SJCRH30 (cell line): ENCODE data around the gene RTL10. TPM values are rescaled to one million over a fixed set of nuclear protein-coding genes. Genes with fewer than 3 reads are reported as not detected.

Source experiments
- DNase-seq, 2 experiments: peaks; one replicate each; pipeline ENCODE4 v3.0.0-alpha.2; 2015 to 2020
- H3K27ac ChIP-seq: fragments of 250-450 bp; sonication (Bioruptor Pico); 2 replicates; pipeline ENCODE4 v1.5.1; 2020; ENCODE audit warnings: mild to moderate bottlenecking, moderate library complexity
- H3K27me3 ChIP-seq: fragments of 250-450 bp; sonication (Bioruptor Pico); 2 replicates; pipeline ENCODE4 v1.5.1; 2020; ENCODE audit warnings: mild to moderate bottlenecking, moderate library complexity
- H3K36me3 ChIP-seq: fragments of 250-450 bp; sonication (Bioruptor Pico); 2 replicates; pipeline ENCODE4 v1.5.1; 2020; ENCODE audit warnings: mild to moderate bottlenecking, moderate library complexity
- H3K4me1 ChIP-seq: fragments of 250-450 bp; sonication (Bioruptor Pico); 2 replicates; pipeline ENCODE4 v1.5.1; 2020; ENCODE audit warnings: mild to moderate bottlenecking, moderate library complexity
- H3K4me3 ChIP-seq: fragments of 250-450 bp; sonication (Bioruptor Pico); 2 replicates; pipeline ENCODE4 v1.5.1; 2020; ENCODE audit warnings: mild to moderate bottlenecking, moderate library complexity
- H3K9me3 ChIP-seq: fragments of 250-450 bp; sonication (Bioruptor Pico); replicated peaks from 2 replicates; pipeline ENCODE4 v1.5.1; 2020; ENCODE audit warnings: mild to moderate bottlenecking, moderate library complexity
- total RNA-seq: library from RNA; depleted of rRNA; stranded (reverse); fragments of >200 nt; shearing (Covaris generic); gene quantifications from 2 replicates; pipeline ENCODE4 v1.2.3, GENCODE V29; 2014

Gene RTL10
- total RNA-seq, 1 experiment from 2014 or later = 19.1 TPM

- Histone ChIP-seq H3K27me3 (no peaks in the 10 kb centered on the region), H3K4me1 (peaks cover 60% of the 10 kb centered on the region), H3K36me3 (no peaks in the 10 kb centered on the region), H3K27ac (peak overlapping the region; percentile 31; the same call in 1 of the 2 replicates), H3K4me3 (no peak overlapping the region), H3K9me3 (no peaks in the 10 kb centered on the region)
- DNase-seq = peak; percentile 86 to 89
Observed at GRCh38 chr22:19874307-19875060, 19.8 kb upstream of the RTL10 start.

- peaks cover 63% of the 10 kb centered on the region for H3K4me1 ChIP-seq
- no peak for DNase-seq
- H3K9me3 ChIP-seq = no peaks in the 10 kb centered on the region
- peak overlapping the region; percentile 31; the same call in 1 of the 2 replicates for H3K27ac ChIP-seq
- no peak overlapping the region for H3K4me3 ChIP-seq
- H3K27me3 ChIP-seq = no peaks in the 10 kb centered on the region
- no peaks in the 10 kb centered on the region for H3K36me3 ChIP-seq
Observed at GRCh38 chr22:19873960-19874306, 19.3 kb upstream of the RTL10 start.

GRCh38 chr22:19873138-19873959, 18.7 kb upstream of the RTL10 start:
- Histone ChIP-seq H3K27me3 (no peaks in the 10 kb centered on the region), H3K36me3 (no peaks in the 10 kb centered on the region), H3K9me3 (no peaks in the 10 kb centered on the region), H3K4me1 (peaks cover 57% of the 10 kb centered on the region), H3K4me3 (no peak overlapping the region), H3K27ac (peak overlapping the region; percentile 31; the same call in 1 of the 2 replicates)
- DNase-seq = peak in 1 of 2 experiments; percentile 5

GRCh38 chr22:19872779-19873137, 18.1 kb upstream of the RTL10 start:
- no peaks in the 10 kb centered on the region for H3K9me3 ChIP-seq
- peak in 1 of 2 experiments; percentile 2 for DNase-seq
- no peak overlapping the region for H3K27ac ChIP-seq
- H3K27me3 ChIP-seq = no peaks in the 10 kb centered on the region
- H3K4me3 ChIP-seq = no peak overlapping the region
- no peaks in the 10 kb centered on the region for H3K36me3 ChIP-seq
- H3K4me1 ChIP-seq = peaks cover 51% of the 10 kb centered on the region

- Histone ChIP-seq H3K4me3 (no peak overlapping the region), H3K9me3 (no peaks in the 10 kb centered on the region), H3K27ac (no peak overlapping the region), H3K4me1 (peaks cover 47% of the 10 kb centered on the region), H3K36me3 (no peaks in the 10 kb centered on the region), H3K27me3 (no peaks in the 10 kb centered on the region)
- DNase-seq = peak in 1 of 2 experiments; percentile 3
Observed at GRCh38 chr22:19871845-19872778, 17.4 kb upstream of the RTL10 start.

GRCh38 chr22:19871023-19871844, 16.6 kb upstream of the RTL10 start:
- Histone ChIP-seq H3K27ac (no peak overlapping the region), H3K9me3 (no peaks in the 10 kb centered on the region), H3K36me3 (no peaks in the 10 kb centered on the region), H3K4me1 (peaks cover 45% of the 10 kb centered on the region), H3K4me3 (no peak overlapping the region), H3K27me3 (no peaks in the 10 kb centered on the region)
- peak in 1 of 2 experiments; percentile 2 for DNase-seq

- Histone ChIP-seq H3K36me3 (no peaks in the 10 kb centered on the region), H3K27me3 (no peaks in the 10 kb centered on the region), H3K9me3 (no peaks in the 10 kb centered on the region), H3K4me1 (peaks cover 40% of the 10 kb centered on the region), H3K4me3 (no peak overlapping the region), H3K27ac (no peak overlapping the region)
- DNase-seq = peak; percentile 20 to 34
Observed at GRCh38 chr22:19870153-19871022, 15.7 kb upstream of the RTL10 start.

GRCh38 chr22:19869497-19870152, 15.0 kb upstream of the RTL10 start:
- DNase-seq = peak in 1 of 2 experiments; percentile 2
- H3K9me3 ChIP-seq = no peaks in the 10 kb centered on the region
- no peak overlapping the region for H3K4me3 ChIP-seq
- H3K4me1 ChIP-seq = peaks cover 36% of the 10 kb centered on the region
- no peaks in the 10 kb centered on the region for H3K36me3 ChIP-seq
- no peak overlapping the region for H3K27ac ChIP-seq
- H3K27me3 ChIP-seq = no peaks in the 10 kb centered on the region

GRCh38 chr22:19868773-19869471, 14.2 kb upstream of the RTL10 start:
- H3K36me3 ChIP-seq = no peaks in the 10 kb centered on the region
- H3K4me1 ChIP-seq = peaks cover 29% of the 10 kb centered on the region
- DNase-seq = peak; percentile 46 to 55
- H3K9me3 ChIP-seq = no peaks in the 10 kb centered on the region
- H3K4me3 ChIP-seq = no peak overlapping the region
- no peaks in the 10 kb centered on the region for H3K27me3 ChIP-seq
- H3K27ac ChIP-seq = no peak overlapping the region

GRCh38 chr22:19868333-19868732, 13.7 kb upstream of the RTL10 start:
- DNase-seq = no peak
- Histone ChIP-seq H3K4me3 (no peak overlapping the region), H3K27me3 (no peaks in the 10 kb centered on the region), H3K27ac (no peak overlapping the region), H3K36me3 (no peaks in the 10 kb centered on the region), H3K9me3 (no peaks in the 10 kb centered on the region), H3K4me1 (peaks cover 23% of the 10 kb centered on the region)

GRCh38 chr22:19867617-19868016, 12.9 kb upstream of the RTL10 start:
- H3K4me1 ChIP-seq = peaks cover 21% of the 10 kb centered on the region
- no peaks in the 10 kb centered on the region for H3K27me3 ChIP-seq
- H3K4me3 ChIP-seq = no peak overlapping the region

GRCh38 chr22:19866665-19867009, 12.0 kb upstream of the RTL10 start:
- Histone ChIP-seq H3K36me3 (no peaks in the 10 kb centered on the region), H3K27ac (no peak overlapping the region), H3K9me3 (no peaks in the 10 kb centered on the region), H3K4me3 (no peak overlapping the region), H3K27me3 (no peaks in the 10 kb centered on the region), H3K4me1 (peaks cover 27% of the 10 kb centered on the region)
- DNase-seq = no peak

More at GRCh38 chr22:19867617-19868016, 12.9 kb upstream of the RTL10 start:
- Histone ChIP-seq H3K9me3 (no peaks in the 10 kb centered on the region), H3K36me3 (no peaks in the 10 kb centered on the region), H3K27ac (no peak overlapping the region)
- DNase-seq = no peak
